ENCODE measurements around the gene LEFTY1.
"Not testable (repeated sequence)": the region's sequence is repeated elsewhere in the genome, so short reads cannot be mapped to it uniquely, and the experiment has no call there.

Gene LEFTY1

GRCh38 chr1:225888898-225889601 is at the start of gene LEFTY1:
LEFTY1 (minus strand) TSS chr1:225889146; CDS start chr1:225889066, 80 bp downstream.
- no peak for DNase-seq (ENCODE audit: low spot score)

DNA sequence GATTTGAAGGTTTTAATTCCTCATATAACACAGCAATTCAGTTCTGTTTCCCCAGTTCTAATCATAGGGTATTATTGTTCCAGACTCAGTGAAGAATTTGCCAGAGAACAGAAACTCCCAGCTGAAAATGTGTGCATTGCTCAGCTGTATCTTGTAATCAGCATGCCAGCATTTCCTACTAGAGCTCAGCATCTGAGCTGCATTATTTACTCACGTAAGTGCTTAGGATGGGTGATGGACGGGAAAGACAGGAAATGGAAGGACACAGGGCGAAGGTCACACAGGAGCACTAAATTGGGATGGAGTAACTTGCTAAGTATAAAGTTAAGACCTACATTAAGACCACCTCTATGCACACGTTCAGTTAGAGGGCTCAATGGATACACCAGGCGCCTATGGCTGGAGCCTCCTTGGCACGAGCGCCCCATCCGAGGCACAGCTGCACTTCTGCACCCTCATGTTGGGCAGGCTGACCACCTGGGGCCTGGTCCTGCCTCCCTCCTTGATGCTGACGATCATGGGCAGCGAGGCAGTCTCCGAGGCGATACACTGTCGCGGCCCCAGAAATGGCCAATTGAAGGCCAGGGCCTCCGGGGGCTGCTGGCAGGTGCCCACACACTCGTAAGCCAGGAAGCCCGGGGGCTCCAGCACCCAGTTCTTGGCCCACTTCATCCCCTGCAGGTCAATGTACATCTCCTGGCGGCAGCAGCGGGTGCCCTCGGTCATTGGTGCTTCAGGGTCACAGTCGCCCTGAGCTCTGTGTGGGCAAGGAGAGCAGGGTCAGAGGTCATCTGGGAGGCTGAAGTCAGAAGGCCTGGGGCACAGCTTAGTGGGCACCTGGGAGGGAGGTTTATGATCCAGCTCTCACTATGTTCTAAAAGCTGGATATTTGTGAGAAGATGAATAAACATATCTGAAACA is 48.4 kb upstream of the LEFTY1 start:
- DNase-seq (ENCODE audit: low spot score) = no peak

DNA sequence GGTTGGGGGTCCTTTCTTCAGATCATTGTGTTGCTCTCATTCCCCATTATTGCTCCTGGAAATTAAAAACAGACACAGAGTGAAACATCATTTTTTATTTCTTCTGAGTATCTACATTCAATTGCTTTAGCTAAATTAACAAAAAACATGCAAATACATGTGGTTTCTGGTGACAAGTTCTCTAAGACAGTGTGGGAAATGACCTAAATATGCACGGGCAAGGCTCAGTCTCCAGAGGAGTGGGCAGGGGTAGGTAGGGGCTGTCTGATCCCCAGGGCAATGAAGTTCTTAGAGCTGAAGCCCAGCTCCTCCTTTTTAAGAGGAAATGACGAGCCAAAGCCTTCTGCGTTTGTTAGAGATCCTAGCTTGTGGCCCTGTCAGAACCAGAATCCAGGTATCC is 47.6 kb upstream of the LEFTY1 start:
- DNase-seq (ENCODE audit: low spot score) = no peak

GRCh38 chr1:225936086-225936485 is 47.1 kb upstream of the LEFTY1 start:
- DNase-seq (ENCODE audit: low spot score) = not testable (repeated sequence)

DNA sequence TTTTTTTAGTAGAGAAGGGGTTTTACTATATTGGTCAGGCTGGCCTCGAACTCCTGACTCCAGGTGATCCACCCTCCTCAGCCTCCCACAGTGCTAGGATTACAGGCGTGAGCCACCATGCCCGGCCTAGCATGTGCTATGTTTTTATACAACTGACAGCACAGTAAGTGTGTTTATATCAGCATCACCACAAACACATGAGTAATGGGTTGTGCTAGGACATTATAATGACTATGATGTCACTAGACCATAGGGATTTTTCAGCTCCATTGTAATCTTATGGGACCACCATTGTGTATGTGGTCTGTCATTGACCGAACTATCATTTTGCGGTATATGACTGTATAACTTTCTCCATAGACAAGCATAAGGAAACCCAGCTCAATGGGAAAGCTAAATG is 45.8 kb upstream of the LEFTY1 start:
- DNase-seq (ENCODE audit: low spot score) = no peak

- DNase-seq (ENCODE audit: low spot score) = no peak
These were observed 44.1 kb upstream of the LEFTY1 start for GRCh38 chr1:225933072-225933471.

- DNase-seq (ENCODE audit: low spot score) = no peak
These were observed 42.6 kb upstream of the LEFTY1 start for GRCh38 chr1:225931270-225932136.

- no peak for DNase-seq (ENCODE audit: low spot score)
These were observed 41.6 kb upstream of the LEFTY1 start for GRCh38 chr1:225930566-225930965.

DNA sequence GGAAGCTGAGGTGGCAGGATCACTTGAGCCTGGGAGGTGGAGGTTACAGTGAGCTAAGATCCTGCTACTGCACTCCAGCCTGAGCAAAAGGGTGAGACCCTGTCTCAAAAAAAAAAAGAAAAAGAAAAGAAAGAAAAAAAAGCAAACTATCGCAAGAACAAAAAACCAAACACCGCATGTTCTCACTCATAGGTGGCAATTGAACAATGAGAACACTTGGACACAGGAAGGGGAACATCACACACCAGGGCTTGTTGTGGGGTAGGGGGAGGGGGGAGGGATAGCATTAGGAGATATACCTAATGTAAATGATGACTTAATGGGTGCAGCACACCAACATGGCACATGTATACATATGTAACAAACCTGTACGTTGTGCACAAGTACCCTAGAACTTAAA is 40.5 kb upstream of the LEFTY1 start:
- not testable (repeated sequence) for DNase-seq (ENCODE audit: low spot score)

GRCh38 chr1:225928186-225929175 is 39.5 kb upstream of the LEFTY1 start:
- no peak for DNase-seq (ENCODE audit: low spot score)

DNA sequence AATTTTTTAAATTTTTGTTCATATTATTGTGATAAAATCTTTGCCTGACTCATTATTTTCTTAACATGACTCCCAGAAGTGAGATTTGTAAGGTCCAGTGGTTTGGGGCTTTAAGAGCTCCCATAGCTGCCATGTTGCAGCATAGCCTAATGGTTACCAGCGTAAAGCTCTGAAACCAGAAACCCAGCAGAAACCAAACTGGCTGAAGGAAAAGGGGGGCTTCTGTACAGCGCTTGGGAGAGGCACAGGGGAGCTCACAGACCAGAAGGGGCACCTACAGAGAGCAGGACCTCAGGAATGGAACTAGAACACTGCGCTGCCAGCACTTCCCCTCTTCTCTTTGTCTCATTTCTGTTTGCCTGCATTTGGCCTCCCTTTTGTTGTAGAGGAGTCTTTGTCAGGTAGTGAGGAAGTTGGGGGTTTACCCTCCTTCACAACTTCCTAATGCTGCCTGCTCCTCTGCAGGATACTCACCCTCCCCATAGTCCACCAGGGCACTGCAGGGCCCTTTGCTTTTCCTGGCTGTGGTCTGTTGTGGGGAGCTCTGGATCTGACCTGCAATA is 37.7 kb upstream of the LEFTY1 start:
- no peak for DNase-seq (ENCODE audit: low spot score)

DNA sequence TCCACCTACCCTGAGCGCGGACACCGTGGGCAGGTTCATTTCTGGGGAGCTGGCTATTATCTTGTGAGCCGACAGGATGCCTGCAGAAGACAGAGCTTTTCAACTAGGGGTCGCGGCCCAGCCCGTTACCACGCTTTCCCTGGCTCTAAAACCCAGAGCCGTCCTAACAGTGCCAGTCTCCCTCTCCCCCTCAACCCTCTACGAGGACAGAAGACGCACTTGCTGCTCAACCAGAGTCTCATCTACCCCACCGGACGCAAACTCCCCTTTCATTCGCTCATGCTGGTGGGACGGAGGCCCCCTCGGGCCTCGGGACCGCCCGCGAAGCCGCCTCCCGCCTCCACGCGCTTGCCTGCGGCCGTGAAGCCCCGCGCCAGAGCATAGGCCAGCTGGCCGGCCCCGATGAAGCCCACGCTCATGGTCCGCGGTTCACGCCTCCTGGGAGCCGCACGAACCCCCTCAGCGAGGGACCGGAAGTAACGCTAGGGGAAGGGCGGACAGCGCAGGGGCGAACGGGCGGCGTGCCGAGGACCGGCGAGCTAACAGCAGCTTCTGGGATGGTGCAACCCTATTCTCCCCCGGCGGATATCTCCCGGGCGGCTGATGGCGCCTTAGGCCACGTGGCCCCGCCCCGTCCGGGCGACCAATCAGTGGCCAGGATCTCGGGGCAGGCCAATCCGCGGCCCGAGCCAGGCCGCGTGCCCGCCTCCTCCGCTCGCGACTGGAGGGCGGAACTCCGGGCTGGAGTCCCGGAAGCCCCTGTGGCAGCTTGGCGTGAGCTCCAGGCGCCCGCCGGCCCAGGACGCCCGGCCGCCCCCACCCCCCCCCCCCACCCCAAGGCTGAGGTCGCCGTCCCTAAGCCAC is 35.0 kb upstream of the LEFTY1 start, which contains the start of gene PYCR2:
Gene PYCR2 (minus strand): TSS at position 559 of the 864 bp plus-strand sequence. CDS start 140 bp downstream, at position 419.
- peak; percentile 94 for DNase-seq (ENCODE audit: low spot score)

GRCh38 chr1:225923381-225923691 is 34.4 kb upstream of the LEFTY1 start:
- no peak for DNase-seq (ENCODE audit: low spot score)

- no peak for DNase-seq (ENCODE audit: low spot score)
These were observed 33.1 kb upstream of the LEFTY1 start for GRCh38 chr1:225921734-225922709.

DNA sequence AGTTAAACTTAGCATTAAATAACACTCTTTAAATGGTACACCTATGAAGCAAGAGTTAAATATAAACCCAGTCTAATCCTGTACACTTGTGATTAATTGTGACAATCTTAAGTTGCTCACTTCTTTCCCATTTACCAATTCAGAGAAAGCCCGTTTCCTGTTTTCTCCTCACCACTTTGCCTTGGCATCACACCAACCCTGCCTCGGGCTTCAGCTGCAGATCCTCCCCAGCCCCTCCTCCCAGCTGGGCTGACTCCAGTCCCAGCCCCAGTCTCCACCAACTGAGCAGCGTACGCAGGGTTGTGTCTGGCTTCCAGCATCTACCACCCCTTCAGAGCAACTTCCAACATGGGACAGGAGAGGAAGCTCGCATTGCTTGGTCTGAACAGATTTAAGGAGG is 31.0 kb upstream of the LEFTY1 start:
- DNase-seq (ENCODE audit: low spot score) = no peak

- DNase-seq (ENCODE audit: low spot score) = no peak
These were observed 29.3 kb upstream of the LEFTY1 start for GRCh38 chr1:225918280-225918679.

DNA sequence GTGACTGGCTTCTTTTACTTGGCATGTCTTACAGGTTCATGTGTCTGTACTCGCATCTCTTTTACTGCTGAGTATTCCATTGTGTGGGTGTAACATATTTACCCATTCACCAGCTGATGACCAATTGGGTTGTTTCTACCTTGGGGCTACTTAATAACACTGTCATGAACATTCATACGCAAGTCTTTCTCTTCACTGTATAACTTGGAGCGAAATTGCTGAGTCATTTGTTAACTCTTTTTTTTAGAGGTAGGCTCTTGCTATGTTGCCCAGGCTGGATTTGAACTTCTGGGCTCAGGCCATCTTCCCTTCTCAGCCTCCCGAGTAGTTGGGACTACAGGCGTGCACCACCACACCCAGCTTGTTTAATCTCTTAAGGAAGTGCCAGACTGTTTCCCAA is 28.6 kb upstream of the LEFTY1 start:
- DNase-seq (ENCODE audit: low spot score) = no peak

GRCh38 chr1:225917101-225917500 is 28.2 kb upstream of the LEFTY1 start:
- DNase-seq (ENCODE audit: low spot score) = no peak
